Gastrocnemius medialis (tissue), 4 donors: ENCODE results near the gene KRT85. TPM values are rescaled to one million over a fixed set of nuclear protein-coding genes. Genes with fewer than 3 reads are reported as not detected.

Experiments
- ATAC-seq, 2 donors: fragments of 150-250 bp; one replicate each; pipeline ENCODE4 v1.9.1; 2016
- DNase-seq, 2 donors: peaks; one replicate each; pipeline ENCODE4 v3.0.0-alpha.2; 2019
- H3K27ac ChIP-seq, 4 donors: fragments of 200-600 bp; sonication (generic); 1 replicate in 1 of 4; 2 replicates in 3 of 4; pipeline ENCODE4 v1.5.1; 2016 to 2018; ENCODE audit warnings: mild to moderate bottlenecking in 2 of 4, moderate library complexity in 1 of 4
- H3K27me3 ChIP-seq, 3 donors: fragments of 200-600 bp; sonication (generic) in 2 of 3; 1 replicate in 1 of 3; 2 replicates in 2 of 3; pipeline versions ENCODE4 v1.5.1 to v1.6.0; 2016 to 2019; ENCODE audit warnings: mild to moderate bottlenecking in 1 of 3, moderate library complexity in 1 of 3
- H3K36me3 ChIP-seq, 2 donors: fragments of 200-600 bp; sonication (generic) in 1 of 2; one replicate each; pipeline ENCODE4 v1.5.1; 2017 to 2018
- H3K4me1 ChIP-seq, 2 donors: fragments of 200-600 bp; sonication (generic) in 1 of 2; one replicate each; pipeline ENCODE4 v1.5.1; 2016 to 2017; ENCODE audit warnings: mild to moderate bottlenecking in 2 of 2
- H3K4me3 ChIP-seq, 4 donors: fragments of 200-600 bp; sonication (generic) in 3 of 4; 1 replicate in 1 of 4; 2 replicates in 3 of 4; pipeline ENCODE4 v1.5.1; 2016 to 2019; ENCODE audit warnings: mild to moderate bottlenecking in 2 of 4
- H3K9me3 ChIP-seq, 3 donors: fragments of 200-600 bp; sonication (generic) in 2 of 3; 1 replicate in 1 of 3; 2 replicates in 2 of 3; pipeline ENCODE4 v1.5.1; 2016 to 2019
- CTCF ChIP-seq, 5 experiments: fragments of 450-650 bp in 3 of 5; fragments of 200-600 bp in 2 of 5; sonication (generic) in 2 of 5; IDR thresholded peaks in 4 of 5; conservative IDR thresholded peaks in 1 of 5; 1 replicate in 4 of 5; 2 replicates in 1 of 5; pipeline ENCODE4 v1.5.1; 2016 to 2019; ENCODE audit warnings: antibody characterized with exemption in 5 of 5, mild to moderate bottlenecking in 3 of 5, moderate library complexity in 3 of 5
- POLR2A ChIP-seq, 2 donors: fragments of 450-650 bp; IDR thresholded peaks; one replicate each; pipeline ENCODE4 v1.6.1; 2017; ENCODE audit warnings: antibody characterized with exemption in 2 of 2, mild to moderate bottlenecking in 2 of 2, moderate library complexity in 2 of 2
- in situ Hi-C, 4 donors: fragments of 200-750 bp; cut with MboI; loops; one replicate each; pipeline versions ENCODE4 v1.15.0 to v1.8.0; 2017; ENCODE audit warnings: low sequenced_read_pairs in 4 of 4
- intact Hi-C: fragments of 100-400 bp; cut with DNase I; formaldehyde crosslinking; loops from one replicate; pipeline ENCODE4 v1.15.1; 2023; ENCODE audit warnings: low total_unique reads
- total RNA-seq, 4 donors: library from RNA; depleted of rRNA; stranded (reverse); fragments of >200 nt; gene quantifications; one replicate each; pipeline versions ENCODE4 v1.1.0 to v1.2.3, GENCODE V29; 2016

Gene KRT85
- total RNA-seq, 4 donors from 2014 or later = not detected

- no peak overlapping the region for H3K4me3 ChIP-seq
- intact Hi-C loops = no loop called here
- H3K9me3 ChIP-seq = no peaks in the 10 kb centered on the region
- DNase-seq = no peak
- no peaks in the 10 kb centered on the region for H3K36me3 ChIP-seq
- ATAC-seq = no peak
- H3K27me3 ChIP-seq = no peaks in the 10 kb centered on the region
- in situ Hi-C loops = no loop called here
- TF ChIP-seq POLR2A (IDR thresholded peaks at IDR 0.05) (no peak), CTCF (IDR thresholded peaks at IDR 0.05 in 4 of 5, conservative IDR thresholded peaks at IDR 0.05 in 1 of 5) (no peak)
- no peak overlapping the region for H3K27ac ChIP-seq
- H3K4me1 ChIP-seq = peaks cover 5 to 7% of the 10 kb centered on the region in 2 donors
Measured at GRCh38 chr12:52313461-52313860, 53.8 kb downstream of the KRT85 start.

GRCh38 chr12:52312086-52312485 is 55.2 kb downstream of the KRT85 start:
- Histone ChIP-seq H3K4me3 (no peak overlapping the region), H3K27me3 (no peaks in the 10 kb centered on the region), H3K4me1 (peaks cover 5 to 8% of the 10 kb centered on the region in 2 donors), H3K27ac (no peak overlapping the region), H3K9me3 (no peaks in the 10 kb centered on the region), H3K36me3 (no peaks in the 10 kb centered on the region)
- ATAC-seq = no peak
- TF ChIP-seq CTCF (IDR thresholded peaks at IDR 0.05 in 4 of 5, conservative IDR thresholded peaks at IDR 0.05 in 1 of 5) = no peak
- no peak for TF ChIP-seq POLR2A (IDR thresholded peaks at IDR 0.05)
- in situ Hi-C loops = no loop called here
- DNase-seq = no peak
- intact Hi-C loops = no loop called here

GRCh38 chr12:52311285-52311648 is 56.0 kb downstream of the KRT85 start:
- in situ Hi-C loops = no loop called here
- Histone ChIP-seq H3K9me3 (no peaks in the 10 kb centered on the region), H3K4me1 (peaks cover 5 to 8% of the 10 kb centered on the region in 2 donors), H3K36me3 (no peaks in the 10 kb centered on the region), H3K27me3 (no peaks in the 10 kb centered on the region), H3K27ac (no peak overlapping the region), H3K4me3 (no peak overlapping the region)
- TF ChIP-seq POLR2A (IDR thresholded peaks at IDR 0.05) = no peak
- no peak for TF ChIP-seq CTCF (IDR thresholded peaks at IDR 0.05 in 4 of 5, conservative IDR thresholded peaks at IDR 0.05 in 1 of 5)
- ATAC-seq (no peak), DNase-seq (no peak)
- intact Hi-C loops = no loop called here

- H3K36me3 ChIP-seq = no peaks in the 10 kb centered on the region
- H3K27me3 ChIP-seq = no peaks in the 10 kb centered on the region
- in situ Hi-C loops (no loop called here), intact Hi-C loops (no loop called here)
- H3K27ac ChIP-seq = no peak overlapping the region
- no peak overlapping the region for H3K4me3 ChIP-seq
- no peak for TF ChIP-seq CTCF (IDR thresholded peaks at IDR 0.05 in 4 of 5, conservative IDR thresholded peaks at IDR 0.05 in 1 of 5)
- TF ChIP-seq POLR2A (IDR thresholded peaks at IDR 0.05) = no peak
- H3K9me3 ChIP-seq = no peaks in the 10 kb centered on the region
- H3K4me1 ChIP-seq = peaks cover 5 to 8% of the 10 kb centered on the region in 2 donors
- ATAC-seq (no peak), DNase-seq (no peak)
Measured at GRCh38 chr12:52310622-52311284, 56.5 kb downstream of the KRT85 start.

Other genes with a start within 250 kb of the KRT85 start
- gene KRT80, start 175.5 kb downstream of the KRT85 start, total RNA-seq = under 1 TPM in 2 of 4 donors, not detected in 2; 0.13 to 0.26 TPM
- gene KRT7, start 134.2 kb downstream of the KRT85 start, total RNA-seq = 1 to 10 TPM in 3 of 4 donors, under 1 TPM in 1; 0.39 to 4.4 (median 1.2) TPM
- under 1 TPM in 1 of 4 donors, not detected in 3; 0.24 TPM for gene KRT86, start 92.8 kb downstream of the KRT85 start, total RNA-seq
- not detected for gene KRT81, start 75.9 kb downstream of the KRT85 start, total RNA-seq
- under 1 TPM in 1 of 4 donors, not detected in 3; 0.13 TPM for gene KRT83, start 46.1 kb downstream of the KRT85 start, total RNA-seq
- gene KRT84, start 18.2 kb upstream of the KRT85 start, total RNA-seq = not detected
- gene KRT82, start 38.9 kb upstream of the KRT85 start, total RNA-seq = not detected
- gene KRT75, start 66.9 kb upstream of the KRT85 start, total RNA-seq = not detected
- gene KRT6B, start 84.7 kb upstream of the KRT85 start, total RNA-seq = not detected
- gene KRT6C, start 106.3 kb upstream of the KRT85 start, total RNA-seq = not detected
- gene KRT6A, start 125.8 kb upstream of the KRT85 start, total RNA-seq = not detected
- not detected for gene KRT5, start 152.9 kb upstream of the KRT85 start, total RNA-seq
- gene KRT71, start 185.7 kb upstream of the KRT85 start, total RNA-seq = not detected
- not detected for gene KRT74, start 206.4 kb upstream of the KRT85 start, total RNA-seq
- not detected for gene KRT72, start 234.0 kb upstream of the KRT85 start, total RNA-seq